ENCODE measurements around the gene DGKH.

DNA sequence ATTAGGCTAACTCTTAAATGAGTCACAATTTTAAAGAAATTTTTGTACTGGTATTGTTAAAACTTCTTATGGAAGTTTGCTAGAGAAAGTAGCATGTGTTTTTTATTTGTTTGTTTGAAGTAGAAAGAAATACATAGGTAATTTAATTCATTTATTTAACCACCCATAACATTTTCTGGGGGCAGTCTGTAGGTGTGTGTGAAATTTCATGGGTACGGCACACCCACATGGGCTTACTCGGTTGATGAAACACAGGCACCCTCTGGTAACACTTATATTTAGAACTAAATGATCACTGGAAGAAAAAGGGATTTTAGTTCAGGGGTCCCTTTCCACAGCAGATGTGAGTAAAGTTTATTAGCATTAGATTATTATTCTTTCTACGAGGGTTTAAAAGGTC is 88.1 kb downstream of the DGKH start:
- TF ChIP-seq, protein P1, sequence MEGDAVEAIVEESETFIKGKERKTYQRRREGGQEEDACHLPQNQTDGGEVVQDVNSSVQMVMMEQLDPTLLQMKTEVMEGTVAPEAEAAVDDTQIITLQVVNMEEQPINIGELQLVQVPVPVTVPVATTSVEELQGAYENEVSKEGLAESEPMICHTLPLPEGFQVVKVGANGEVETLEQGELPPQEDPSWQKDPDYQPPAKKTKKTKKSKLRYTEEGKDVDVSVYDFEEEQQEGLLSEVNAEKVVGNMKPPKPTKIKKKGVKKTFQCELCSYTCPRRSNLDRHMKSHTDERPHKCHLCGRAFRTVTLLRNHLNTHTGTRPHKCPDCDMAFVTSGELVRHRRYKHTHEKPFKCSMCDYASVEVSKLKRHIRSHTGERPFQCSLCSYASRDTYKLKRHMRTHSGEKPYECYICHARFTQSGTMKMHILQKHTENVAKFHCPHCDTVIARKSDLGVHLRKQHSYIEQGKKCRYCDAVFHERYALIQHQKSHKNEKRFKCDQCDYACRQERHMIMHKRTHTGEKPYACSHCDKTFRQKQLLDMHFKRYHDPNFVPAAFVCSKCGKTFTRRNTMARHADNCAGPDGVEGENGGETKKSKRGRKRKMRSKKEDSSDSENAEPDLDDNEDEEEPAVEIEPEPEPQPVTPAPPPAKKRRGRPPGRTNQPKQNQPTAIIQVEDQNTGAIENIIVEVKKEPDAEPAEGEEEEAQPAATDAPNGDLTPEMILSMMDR (IDR thresholded peaks at IDR 0.05; ENCODE audit: poor library complexity): no peak
- no peak for TF ChIP-seq EZH2phosphoT487 (IDR thresholded peaks at IDR 0.05; ENCODE audit: low read depth, severe bottlenecking, unreplicated experiment)
